GM18861 (cell line): ENCODE measurements around the gene HOXB3.

Experiments used
- ATAC-seq: cut with Tn5 transposase; IDR thresholded peaks from one replicate; pipeline ENCODE4 v1.9.1; 2021; ENCODE audit not compliant: unreplicated experiment

The HOXB3 gene

DNA sequence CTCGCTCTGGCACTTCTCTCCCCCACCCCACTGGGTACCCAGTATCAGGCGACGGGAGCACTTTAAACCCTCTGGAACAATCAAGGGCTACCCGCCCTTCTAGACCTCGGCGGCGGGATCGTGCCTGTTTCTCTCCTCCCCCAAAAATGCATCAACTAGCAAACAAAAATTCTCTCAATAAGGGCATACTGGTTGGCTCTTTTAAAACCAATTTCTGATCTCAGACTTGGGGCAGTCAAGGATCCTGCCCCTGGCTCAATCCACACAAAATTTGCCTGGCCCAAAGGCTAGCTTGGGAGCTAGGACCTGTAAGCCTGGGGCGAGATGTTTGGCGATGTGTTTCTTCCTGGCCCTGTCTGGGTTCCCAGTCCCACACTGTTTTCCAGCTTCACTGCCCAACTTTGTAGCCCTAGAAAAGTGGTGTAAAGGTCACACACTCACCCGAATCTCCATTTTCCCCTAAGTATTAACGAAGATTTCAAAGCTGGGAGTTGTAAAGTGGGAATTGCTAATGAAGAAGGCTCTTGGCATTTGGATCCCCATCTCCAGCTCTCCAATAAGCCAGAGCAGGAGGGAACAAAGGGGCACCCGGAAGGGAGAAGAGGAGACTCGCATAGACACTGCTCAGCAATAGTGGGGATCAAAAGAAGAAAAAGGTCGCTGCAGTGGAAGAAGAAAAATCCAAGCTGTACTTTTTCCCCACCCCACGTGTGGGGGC is 30.8 kb downstream of the HOXB3 start:
- no peak for ATAC-seq

- no peak for ATAC-seq
Measured at GRCh38 chr17:48558831-48559121, 31.3 kb downstream of the HOXB3 start.

GRCh38 chr17:48558057-48558830 is 31.8 kb downstream of the HOXB3 start:
- no peak for ATAC-seq

DNA sequence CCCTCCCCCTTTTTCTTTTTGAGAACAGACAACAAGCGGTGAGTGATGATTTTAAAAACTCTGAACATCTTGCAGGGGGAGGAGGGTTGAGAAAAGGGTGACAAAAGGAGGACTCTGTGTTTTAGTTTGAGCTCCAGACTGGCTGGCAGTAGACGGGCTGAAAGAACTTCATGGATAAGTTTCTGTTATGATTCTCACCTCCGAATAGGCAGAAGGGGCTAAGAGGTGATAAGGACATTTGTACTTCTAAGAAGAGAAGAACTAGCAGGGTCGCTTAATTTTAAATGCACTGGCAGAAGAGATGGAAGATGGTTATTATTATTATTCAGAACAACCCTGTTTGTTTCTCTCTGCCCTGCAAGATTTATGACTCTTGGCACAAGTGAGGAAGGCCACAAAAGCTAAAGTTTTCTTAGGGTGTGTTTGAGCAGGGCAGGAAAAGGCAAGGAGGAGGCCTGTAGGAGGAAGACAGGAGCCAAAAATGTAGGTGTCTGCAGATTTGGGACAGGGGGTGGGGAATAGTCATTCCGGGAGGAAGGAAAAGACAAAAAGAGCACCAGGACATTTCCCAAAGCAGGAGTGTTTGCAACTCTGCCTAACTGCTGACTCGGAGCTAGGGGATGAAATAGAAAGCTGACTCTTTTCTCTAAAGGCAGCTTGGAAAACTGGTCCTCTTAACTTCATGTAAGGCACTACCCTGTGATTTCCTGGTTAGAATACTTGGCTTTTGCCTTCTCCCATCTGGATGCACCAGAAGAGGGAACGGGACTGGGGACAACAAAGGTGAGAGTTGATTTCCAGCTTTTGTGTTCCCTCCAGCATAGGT is 33.3 kb downstream of the HOXB3 start:
- no peak for ATAC-seq

GRCh38 chr17:48556229-48556575 is 33.8 kb downstream of the HOXB3 start:
- no peak for ATAC-seq

- no peak for ATAC-seq
Measured at GRCh38 chr17:48555258-48556228, 34.5 kb downstream of the HOXB3 start.

GRCh38 chr17:48554412-48555257 is 35.4 kb downstream of the HOXB3 start:
- no peak for ATAC-seq

GRCh38 chr17:48553826-48554225 is 36.2 kb downstream of the HOXB3 start:
- no peak for ATAC-seq

- ATAC-seq = no peak
Measured at GRCh38 chr17:48553190-48553547, 36.9 kb downstream of the HOXB3 start.

DNA sequence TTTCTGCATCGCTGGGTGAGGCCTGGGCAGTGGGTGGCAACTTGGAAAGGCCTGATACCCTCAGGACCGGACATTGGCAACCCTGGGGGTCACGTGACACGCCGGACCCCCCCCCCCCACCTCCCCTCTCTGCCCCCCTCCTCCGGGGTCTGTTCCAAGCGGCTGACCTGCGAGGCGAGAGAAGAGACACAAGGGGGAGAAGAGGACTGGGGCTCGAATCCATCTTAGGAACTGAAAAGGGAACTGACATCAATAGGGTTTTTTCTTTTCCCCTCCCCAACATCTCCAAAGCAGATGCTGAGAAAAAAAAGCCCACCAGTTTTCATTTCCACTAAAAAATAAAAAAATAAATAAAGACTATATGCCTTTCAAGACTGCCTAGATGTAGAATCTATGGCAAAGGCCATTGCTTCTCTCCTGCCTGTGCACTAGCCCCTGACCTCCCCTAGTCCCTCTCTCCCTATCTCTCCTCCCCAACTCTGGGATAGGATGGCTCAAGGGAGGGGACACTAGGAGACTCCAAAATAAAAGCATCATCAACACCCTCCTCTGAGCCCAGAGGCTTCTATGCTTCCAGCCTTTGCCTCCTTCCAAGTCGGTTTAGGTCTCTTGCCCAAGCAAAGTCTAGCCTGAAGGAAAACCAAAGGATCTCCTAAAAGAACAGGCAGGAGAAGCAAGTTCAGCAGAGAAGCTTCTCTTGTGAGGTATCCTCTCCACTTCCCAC is 37.4 kb downstream of the HOXB3 start:
- no peak for ATAC-seq

GRCh38 chr17:48551596-48552465 is 38.2 kb downstream of the HOXB3 start:
- no peak for ATAC-seq

DNA sequence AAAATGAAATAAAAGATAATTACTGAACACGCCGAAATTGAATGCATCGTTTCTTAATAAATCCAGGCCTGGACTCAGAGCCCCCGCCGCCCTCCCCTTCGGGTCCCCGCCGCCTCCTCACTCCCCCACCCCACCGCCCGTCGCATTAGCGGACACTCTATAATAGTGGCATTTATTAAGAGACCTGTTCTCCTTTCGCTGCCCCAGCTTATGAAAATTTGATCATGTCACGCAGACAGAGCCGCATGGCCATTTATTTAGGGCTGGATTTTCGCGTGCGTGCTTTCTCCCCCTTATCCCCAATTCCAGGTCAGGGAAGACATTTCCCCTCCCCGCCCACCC is 38.9 kb downstream of the HOXB3 start:
- ATAC-seq = no peak

DNA sequence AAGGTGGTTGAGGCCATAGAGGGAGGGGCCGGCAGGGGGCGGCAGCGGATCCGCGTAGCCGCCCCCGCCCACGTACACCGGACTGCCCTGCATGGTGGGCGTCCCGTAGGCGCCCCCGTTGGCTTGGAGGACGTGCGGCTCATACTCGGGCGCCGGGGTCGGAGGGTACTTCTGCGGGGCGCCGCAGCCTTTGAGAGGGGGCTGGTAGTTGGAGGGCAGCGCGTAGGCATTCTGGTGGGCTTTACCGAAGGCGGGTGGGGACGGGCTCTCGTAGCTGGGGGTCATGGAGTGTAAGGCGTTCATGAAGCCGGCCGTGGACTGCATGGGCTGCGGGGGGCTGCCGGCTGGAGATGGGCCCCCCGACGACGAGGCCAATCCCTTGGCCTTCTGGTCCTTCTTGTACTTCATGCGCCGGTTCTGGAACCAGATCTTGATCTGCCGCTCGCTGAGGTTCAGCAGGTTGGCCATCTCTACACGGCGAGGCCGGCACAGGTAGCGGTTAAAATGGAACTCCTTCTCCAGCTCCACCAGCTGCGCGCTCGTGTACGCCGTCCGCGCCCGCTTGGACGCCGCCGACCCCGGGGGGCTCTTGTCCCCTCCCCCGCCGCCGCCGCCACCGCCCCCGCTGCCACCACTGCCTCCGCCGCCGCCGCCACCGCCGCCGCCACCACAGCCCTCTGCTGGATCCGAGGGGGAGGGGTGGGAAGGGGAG is 39.4 kb downstream of the HOXB3 start:
- ATAC-seq = no peak

DNA sequence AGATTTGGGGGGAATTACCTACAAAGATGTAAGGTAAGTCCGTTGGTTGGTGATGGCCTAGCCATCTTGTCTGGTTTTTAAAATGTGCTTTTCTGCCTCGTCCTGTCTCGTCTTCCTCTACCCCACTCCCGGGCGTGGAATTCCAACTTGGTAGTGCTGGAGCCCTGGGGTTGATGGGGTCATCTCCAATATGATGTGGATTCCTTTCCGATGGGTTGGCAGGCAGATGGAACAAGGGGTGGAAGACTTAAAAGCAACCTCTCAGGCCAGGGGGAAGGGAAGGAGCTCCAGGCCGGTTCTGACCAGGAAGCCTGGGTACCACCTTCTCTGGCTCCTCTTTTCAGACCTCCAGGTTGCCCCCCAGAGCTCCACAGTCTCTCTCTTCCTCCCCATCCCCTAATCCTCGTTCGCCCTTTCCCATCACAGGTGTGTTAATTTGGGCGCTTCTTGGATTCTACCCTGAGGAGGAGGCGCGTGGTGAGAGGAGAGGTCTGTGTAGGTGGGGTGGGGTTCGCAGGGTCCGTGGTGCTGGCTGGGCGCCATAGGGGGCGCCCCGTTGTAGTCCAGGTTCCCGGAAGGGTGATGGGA is 40.0 kb downstream of the HOXB3 start:
- ATAC-seq = no peak

DNA sequence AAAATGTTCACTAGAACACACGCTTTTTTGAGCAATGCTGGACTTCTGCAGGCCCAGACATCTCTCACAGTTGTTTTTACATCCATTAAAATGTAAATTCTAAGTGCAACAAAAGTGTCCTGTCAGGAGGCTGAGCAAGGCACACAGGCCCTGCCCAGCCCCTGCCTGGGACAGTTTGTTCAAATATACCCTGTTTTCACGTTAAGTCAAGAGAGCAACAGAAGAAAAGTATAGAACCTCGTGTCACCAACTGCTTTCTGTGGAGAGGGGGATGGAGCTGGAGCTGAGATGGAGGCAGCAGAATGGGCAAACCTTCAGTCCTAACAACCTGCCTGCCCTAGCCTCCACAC is 40.8 kb downstream of the HOXB3 start:
- ATAC-seq = no peak

- no peak for ATAC-seq
Measured at GRCh38 chr17:48548523-48549280, 41.3 kb downstream of the HOXB3 start.
